GM10266 (cell line): ENCODE results near the gene SLC9A8.

ENCODE experiments used
- DNase-seq: peaks from one replicate; pipeline ENCODE4 v3.0.0; 2012; ENCODE audit errors: extremely low spot score
- TF ChIP-seq, protein P1 (sequence below): IDR thresholded peaks from 2 replicates; pipeline ENCODE4 v1.5.1; 2012; ENCODE audit warnings: mild to moderate bottlenecking, low read depth; ENCODE audit not compliant: control insufficient read depth, insufficient read depth; ENCODE audit errors: missing control alignments

SLC9A8 gene

DNA sequence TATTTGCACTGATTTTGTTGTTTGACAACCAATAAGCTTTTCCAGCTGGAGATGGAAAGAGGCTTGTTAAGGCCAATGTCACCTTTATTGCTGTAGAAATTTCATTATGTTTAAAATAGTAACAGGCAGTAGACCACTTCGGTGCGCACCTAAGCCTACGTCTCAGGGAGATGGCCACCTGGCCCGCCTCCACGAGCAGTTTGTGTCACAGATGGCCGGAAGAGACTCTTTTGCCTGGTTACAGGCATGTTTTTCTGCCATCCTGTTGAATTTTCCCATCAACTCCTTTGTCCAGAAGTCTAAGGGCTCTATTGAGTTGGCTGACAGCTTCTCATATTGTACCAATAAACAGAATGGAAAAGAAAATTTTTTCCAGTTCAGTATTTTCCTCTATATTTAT, 51.0 kb downstream of the SLC9A8 start:
- TF ChIP-seq, protein P1, sequence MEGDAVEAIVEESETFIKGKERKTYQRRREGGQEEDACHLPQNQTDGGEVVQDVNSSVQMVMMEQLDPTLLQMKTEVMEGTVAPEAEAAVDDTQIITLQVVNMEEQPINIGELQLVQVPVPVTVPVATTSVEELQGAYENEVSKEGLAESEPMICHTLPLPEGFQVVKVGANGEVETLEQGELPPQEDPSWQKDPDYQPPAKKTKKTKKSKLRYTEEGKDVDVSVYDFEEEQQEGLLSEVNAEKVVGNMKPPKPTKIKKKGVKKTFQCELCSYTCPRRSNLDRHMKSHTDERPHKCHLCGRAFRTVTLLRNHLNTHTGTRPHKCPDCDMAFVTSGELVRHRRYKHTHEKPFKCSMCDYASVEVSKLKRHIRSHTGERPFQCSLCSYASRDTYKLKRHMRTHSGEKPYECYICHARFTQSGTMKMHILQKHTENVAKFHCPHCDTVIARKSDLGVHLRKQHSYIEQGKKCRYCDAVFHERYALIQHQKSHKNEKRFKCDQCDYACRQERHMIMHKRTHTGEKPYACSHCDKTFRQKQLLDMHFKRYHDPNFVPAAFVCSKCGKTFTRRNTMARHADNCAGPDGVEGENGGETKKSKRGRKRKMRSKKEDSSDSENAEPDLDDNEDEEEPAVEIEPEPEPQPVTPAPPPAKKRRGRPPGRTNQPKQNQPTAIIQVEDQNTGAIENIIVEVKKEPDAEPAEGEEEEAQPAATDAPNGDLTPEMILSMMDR: no peak
- no peak for DNase-seq

DNA sequence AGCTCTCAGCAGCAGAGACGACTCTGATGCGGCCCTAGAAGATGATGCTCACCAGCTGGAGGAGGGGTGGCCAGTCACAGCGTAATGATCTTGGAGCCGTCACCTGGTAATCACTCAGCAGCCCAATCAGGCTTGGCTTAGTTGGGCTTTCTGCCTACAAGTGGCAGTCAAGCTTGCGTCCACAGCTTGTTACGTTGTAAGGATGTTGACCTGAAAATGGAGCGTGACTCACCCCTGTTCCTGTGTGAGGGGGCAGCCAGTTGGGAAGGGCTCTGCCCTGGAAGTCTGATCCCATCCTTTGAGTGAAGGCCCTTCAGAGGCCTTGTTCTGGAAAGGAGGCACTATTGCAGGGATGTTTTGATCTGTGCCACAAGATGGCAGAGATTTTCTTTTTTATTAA, 52.9 kb downstream of the SLC9A8 start:
- TF ChIP-seq, protein P1: no peak
- DNase-seq: no peak

DNA sequence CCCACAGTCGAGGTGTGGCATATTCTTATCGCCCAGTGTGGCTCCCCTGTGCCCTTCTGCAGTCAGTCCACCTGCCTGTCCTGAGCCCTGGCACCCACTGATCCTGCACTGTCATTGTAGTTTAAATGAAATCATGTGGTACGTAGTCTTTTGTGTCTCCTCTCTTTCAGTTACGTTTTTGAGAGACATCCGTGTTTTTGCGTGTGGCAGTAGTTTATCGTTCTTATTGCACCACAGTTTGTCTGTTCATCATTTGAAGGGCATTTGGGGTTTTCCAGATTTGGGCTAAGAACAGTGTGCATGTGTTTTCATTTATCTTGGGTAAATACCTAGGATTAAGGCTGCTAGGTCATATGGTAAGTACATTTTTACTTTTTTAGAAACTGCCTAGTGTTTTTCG, 53.4 kb downstream of the SLC9A8 start:
- TF ChIP-seq, protein P1: no peak

DNA sequence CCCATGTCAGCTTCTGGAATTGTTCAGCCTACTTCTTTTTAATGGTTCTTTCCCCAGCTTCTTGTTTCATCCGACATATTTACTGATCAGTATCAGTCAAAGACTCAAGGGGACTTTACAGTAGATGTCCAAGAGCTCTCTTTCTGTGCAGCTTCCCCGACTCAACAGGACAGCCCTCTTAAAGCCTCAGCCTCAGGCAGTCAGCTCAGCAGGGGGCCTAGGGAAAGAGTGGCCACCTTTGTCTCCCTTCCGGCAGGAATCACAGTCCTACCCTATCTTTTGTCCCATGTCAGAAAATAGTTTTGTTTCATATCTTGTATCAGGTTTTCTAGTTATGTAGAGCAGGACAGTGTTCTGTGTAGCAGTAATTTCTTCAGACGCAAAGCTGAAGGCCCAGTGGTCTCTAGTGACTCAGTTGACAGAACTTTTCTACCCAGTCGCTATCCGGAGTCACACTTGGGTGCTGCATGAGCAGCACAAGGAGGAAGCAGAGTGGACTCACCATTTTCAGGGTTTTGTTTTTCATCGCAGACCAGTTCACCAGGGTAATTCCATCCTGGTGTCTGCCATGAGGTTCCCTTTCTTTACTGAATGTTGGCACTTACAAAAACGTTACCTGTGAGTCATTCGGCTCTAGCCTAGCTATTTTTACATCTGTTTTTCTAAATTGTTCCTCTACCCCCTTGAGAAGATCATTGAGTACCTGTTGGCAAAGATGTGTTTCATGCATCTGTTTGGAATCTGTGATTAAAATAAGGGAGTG, 55.0 kb downstream of the SLC9A8 start:
- TF ChIP-seq, protein P1: no peak
- DNase-seq: no peak

More for the DNA sequence above, 53.4 kb downstream of the SLC9A8 start:
- DNase-seq: no peak

DNA sequence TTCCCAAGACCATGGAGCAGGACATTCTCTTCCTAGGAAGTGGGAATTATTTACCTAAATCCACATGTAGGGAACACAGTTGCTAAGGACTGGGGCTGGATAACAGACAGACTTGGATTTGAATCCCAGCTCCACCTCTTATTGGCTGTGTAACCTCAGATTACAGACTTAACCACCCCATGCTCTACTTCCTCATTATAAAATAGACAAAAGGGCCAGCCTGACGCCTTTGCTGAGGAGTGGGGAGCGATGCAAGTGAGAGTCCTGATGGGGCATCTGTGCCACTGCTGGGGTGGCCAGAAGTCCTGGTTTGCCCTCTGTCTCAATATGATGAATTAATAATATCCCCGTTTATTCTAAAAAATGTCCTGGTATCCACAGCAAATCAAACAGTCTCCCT, 55.9 kb downstream of the SLC9A8 start:
- DNase-seq: no peak
- TF ChIP-seq, protein P1: no peak

DNA sequence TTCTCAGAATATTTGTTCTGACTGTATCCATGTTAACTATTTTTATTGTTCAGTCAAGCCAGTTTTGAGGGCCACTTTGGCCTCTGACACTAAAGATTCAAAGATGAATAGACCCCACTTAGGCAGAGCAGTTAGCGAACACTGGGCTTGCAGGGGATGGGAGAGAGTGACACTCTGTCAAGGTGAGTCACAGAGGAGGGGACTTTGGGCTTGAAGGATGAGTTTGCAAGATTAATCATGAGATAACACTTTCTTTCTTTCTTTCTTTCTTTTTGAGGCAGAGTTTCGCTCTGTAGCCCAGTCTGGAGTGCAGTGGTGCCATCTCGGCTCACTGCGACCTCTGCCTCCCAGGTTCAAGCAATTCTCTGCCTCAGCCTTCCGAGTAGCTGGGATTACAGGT, 56.3 kb downstream of the SLC9A8 start:
- DNase-seq: no peak
- TF ChIP-seq, protein P1: no peak

DNA sequence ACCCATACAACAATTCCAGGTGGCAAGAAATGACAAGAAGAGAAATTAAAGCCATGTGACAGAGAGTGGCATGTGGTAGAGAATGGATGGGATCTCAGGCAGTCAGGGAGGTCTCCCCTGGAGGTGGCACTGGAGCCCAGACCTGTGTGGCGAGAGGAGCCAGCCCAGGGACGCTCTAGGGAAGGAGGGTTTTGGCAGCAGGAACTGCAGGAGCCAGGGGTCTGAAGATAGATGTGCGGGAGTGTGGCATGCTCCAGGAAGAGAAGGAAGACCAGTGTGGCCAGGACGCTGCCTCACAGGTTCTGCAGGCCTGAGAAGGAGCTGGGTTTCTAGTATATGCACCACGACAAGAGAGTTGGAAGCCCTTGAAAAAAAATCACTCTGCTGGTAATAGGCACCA, 57.6 kb downstream of the SLC9A8 start:
- TF ChIP-seq, protein P1: no peak
- DNase-seq: no peak
